HG02870 (cell line): Measurements from ENCODE around the gene CRYBG1.

Experiments
- ATAC-seq: cut with Tn5 transposase; IDR thresholded peaks from one replicate; pipeline ENCODE4 v1.9.1; 2021; ENCODE audit warnings: mild to moderate bottlenecking, moderate library complexity; ENCODE audit not compliant: unreplicated experiment

CRYBG1 gene

GRCh38 chr6:106421496-106421895 is 61.0 kb downstream of the CRYBG1 start:
- ATAC-seq, result no peak

DNA sequence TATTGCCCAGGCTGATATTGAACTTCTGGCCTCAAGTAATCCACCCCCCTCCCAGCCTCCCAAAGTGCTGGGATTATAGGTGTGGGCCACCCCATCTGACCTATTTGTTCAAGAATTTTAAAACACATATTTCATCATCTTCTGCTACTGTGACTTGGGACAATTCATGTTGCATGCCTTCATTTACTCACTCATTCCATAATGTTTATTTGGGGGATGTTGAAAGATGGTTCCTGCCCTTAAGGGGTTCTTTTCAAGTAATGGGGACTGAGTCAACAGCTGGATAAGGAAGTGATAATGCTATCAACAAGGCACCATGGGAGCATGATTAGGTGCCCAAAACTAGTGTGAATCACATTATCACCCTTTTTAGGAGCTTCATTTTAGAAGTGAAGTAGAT is 62.0 kb downstream of the CRYBG1 start:
- no peak for ATAC-seq

DNA sequence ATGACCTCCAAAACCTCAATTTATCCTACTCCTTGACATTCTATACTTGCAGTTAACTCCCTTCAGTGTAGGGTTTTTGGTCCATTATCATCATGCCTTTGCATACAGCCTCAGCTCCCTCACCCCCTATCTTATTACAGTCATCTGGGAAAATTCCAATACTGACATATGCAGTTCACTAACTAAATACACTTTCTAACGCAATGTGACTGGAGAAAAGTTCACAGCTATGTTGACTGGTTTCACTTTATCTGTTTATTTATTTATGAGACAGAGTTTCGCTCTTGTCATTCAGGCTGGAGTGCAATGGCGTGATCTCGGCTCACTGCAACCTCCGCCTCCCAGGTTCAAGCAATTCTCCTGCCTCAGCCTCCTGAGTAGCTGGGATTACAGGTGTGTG is 64.9 kb downstream of the CRYBG1 start:
- ATAC-seq, result no peak

DNA sequence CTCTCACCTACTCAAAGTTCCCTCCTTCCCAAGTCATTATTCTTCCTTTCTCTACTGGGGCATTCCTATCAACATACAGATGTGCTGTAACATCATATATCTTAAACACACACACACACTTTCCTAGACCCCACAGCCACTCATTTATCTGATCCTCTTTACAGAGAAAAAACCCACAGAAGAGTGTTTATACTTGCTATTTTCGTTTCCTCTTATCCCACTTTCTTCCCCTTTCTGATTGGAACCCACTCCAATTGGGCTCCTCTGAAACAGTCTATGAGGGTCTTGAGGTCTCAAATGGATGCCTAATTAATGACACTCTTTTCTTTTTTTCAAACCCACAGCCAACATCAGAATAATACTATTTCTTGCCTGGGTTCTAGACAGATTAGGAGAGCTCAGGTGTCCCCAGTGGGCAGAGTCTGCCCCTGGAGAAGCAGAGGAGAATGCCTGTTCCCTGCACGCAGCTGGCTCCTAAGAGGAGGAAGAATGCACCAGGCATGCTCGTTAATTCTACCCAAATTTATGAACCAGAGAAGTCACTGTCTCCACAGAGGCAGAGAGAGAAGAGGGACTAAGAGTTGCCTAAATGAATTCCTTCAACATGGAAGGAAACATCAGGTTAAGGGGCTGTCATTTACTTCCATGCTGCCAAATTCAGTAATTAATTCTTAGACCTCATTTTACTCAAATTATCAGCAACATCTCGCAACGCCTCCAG is 65.9 kb downstream of the CRYBG1 start:
- no peak for ATAC-seq

- ATAC-seq, result no peak
Observed at GRCh38 chr6:106430466-106430865, 69.9 kb downstream of the CRYBG1 start.

DNA sequence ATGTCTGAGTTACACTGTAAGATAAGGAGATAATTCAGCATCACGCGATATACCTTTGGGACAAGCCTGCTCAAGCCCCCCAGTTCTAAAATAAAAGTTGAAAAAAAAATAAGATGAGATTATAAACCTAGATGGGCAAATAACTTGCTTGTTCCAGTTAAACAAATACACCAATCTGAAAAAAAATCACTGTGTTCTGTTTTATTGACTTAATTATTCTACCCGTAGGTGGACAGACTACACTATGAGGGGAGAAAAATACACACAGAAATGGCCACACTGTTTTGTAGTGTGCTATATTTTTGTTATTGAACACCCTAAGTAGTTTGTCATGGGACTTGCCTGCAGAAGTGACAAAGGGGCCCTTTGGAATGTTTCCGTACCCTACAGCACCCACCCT is 70.9 kb downstream of the CRYBG1 start:
- ATAC-seq, result no peak

DNA sequence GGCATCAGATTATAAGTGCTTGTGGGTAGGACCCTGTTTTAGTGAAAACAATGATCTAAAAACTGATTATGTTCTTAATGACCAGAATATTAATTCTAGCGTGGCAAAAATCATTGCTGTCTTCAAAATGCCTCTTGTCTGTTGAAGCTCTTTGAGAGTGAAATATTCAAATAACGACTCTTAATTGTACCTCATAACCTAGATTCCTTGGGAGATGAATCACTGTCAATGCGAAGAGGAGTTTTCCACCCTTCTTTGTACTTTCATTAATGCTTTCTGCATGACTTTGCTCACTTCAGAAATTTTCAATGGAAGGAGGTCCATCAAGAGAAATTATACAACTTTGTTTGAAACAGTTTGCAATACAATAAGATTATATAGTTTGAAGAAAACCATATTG is 71.5 kb downstream of the CRYBG1 start:
- ATAC-seq, result no peak

DNA sequence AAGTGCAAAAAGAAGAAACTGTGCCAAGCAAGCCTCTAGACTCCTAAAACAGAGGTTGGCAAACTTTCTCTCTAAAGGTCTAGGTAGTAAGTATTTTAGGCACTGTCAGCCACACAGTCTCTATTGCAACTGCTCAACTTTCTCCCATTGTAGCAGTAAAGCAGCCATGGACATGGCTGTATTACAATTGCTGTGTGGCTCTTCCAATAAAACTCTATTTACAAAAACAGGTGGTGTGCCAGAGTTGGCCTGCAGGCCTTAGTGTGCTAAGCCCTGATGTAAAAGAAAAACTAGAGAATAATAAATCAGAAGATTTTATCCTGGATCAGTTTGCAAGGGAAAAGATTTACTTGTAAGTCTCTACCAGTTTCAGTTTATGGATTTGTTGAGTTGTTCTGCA is 74.0 kb downstream of the CRYBG1 start:
- no peak for ATAC-seq

DNA sequence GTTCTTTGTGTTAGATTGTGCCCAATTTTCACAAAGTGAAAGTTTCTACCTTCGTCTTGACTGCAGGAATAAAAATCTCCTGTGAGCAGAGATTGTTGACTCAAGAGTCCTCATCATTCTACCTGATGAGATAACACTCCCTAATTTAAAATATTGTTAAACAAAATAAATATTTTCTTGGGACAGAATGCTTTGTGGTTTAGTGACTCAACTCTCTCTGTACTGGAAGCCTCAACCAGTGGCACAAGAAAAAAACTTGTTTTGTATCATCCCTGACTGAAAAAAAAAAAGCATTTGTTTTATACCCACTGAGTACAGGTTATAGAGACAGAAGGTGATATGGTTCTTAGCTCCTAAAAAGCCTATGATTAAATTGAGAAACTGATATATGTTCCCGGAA is 78.9 kb downstream of the CRYBG1 start:
- ATAC-seq, result no peak

DNA sequence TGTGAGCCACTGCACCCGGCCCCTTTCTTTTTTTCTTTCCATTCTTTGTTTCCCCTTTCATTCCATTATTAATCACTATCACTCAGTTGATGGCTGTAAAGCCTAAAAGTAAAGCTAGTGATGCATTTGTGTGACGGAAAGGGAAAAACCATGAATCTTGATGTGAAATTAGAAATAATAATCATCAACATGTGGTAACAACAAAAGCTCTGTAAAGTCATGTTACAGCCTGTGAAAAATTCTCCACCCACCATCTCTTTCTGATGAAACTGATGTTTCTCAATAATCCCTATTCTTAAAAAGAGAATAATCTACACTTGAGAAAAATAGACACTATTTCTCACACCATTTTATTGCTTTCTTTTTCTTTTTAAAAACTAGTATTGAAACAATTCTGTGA is 80.0 kb downstream of the CRYBG1 start:
- no peak for ATAC-seq

GRCh38 chr6:106442395-106442794 is 81.9 kb downstream of the CRYBG1 start:
- ATAC-seq, result no peak

DNA sequence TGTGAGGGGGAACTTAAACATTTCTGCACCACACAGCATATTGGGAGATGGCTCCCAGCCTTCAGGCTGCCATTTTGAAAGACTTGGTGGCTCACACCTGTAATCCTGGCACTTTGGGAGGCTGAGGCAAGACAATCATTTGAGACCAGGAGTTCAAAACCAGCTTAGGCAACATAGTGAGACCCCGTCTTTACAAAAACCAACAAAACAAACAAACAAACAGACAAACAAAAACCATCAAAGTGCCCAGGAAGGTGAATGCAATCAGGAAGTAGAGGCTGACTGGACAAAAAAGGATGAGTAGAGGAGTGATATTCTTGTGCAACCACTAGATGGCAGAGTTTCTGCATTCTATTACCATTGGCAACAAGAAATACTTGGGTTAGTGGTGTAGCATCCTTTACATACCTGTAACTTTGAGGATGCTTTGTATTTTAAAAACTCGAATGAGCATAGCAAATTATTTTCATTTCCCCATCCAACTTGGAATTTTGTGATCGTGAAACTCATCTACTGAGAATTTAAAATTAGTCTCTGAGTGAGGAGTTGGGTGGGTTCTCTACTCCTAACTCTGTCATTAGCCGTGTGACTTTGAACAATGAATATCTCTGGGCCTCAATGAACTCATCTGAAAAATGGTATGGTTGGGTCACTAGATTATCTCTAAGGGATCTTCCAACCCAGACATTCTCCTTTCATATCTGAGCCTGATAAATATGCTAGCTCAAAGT is 84.4 kb downstream of the CRYBG1 start:
- ATAC-seq, result peak; percentile 44

DNA sequence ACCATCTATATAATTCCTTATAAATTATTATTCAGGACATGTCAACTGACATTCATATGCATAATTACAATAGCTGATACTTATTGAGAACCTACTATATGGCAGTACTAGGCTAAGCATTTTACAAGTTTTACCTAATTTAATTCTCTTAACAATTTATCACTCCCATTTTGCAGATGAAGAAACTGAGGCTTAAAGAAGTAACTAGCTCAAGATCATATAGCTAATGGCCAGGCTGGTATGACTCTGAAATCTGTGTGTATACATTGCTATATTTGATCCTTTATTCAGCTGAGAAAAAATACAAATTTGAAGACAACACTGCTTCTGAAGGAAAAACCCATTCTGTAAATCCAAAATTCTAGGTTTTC is 85.0 kb downstream of the CRYBG1 start:
- ATAC-seq, result no peak

DNA sequence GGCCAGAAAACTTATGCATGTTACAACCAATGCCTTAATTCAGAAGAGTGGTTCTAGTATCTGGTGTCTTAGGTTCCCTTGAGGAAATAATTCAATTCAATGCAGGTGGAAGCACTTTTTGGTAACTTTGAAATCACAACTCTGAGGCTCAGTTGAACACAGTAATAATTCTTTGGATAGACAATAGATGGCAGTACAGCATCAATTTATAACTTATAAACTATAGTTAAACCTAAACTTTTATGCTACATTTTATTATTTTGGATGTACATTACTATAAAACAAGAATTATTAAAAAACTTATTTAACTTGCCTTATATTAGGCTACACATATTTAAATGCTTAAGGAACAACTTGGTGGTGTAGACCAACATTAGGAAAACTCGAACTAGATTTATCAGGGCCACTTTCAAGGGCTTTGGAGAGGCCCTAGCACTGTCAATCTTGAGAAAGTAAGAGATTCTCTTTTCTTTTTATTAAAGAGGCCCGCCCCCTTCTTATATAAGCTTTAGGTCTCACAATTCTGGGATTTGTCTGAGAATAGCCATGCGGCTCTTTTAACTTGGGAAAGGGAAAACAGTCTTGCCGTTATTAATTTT is 85.9 kb downstream of the CRYBG1 start:
- no peak for ATAC-seq

DNA sequence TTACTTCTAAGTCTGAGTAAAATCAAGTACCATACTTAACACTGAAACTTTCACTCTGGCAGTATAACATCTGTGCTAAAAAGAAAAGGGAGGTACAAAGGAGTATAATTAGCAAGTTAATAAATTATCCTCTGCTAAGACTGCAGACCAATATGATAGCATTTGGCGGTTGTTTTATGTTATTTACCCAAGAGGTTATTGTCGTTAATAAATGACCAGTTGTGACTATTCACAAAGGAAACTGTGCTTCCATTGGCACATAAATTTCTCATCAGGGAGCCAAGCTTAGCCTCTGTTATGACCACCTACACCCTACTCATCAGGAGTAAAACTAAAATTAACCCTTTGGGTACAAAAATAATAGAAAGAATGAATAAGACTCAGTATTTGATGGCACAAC is 86.5 kb downstream of the CRYBG1 start:
- no peak for ATAC-seq

DNA sequence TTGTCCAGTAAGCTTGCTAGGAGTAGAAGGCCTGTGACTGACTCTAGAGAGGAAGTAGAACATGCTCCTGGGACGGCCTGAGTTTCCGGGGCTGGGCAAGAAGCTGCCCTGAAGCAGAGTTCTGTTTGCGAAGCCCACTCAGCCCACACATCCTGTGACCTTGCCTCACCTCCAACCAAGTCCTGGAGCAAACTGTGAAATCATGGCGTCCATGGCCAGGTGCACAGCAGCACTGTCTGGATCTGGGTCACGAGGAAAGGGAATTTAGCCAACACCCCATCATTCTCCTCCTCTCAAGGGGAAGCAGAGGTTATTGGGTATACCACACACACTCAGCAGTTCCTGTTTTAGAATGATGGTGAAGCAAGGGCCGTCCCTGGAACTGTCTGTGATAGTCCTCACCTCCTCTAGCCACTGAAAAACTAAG is 87.5 kb downstream of the CRYBG1 start:
- peak; percentile 60 for ATAC-seq

- no peak for ATAC-seq
Observed at GRCh38 chr6:106450653-106451052, 90.1 kb downstream of the CRYBG1 start.

DNA sequence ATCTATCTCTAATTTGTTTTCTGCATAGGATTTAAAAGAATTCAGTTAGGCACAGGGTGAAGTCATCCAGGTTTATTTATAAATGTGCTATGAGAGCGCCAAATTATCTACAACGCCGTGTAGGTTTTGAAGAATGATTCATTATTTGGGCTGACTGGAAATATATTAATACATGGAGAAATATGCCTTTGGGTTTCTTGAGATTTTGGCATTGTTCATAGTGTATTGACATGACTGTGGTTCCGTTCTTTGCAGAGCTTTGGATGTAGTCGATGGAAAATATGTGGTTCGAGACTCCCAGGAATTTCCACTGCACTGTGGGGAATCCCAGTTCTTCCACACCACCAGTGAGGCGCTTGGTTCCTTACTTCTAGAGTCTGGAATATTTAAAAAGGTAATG is 90.9 kb downstream of the CRYBG1 start:
- ATAC-seq, result no peak

- no peak for ATAC-seq
Observed at GRCh38 chr6:106452628-106453027, 92.1 kb downstream of the CRYBG1 start.

DNA sequence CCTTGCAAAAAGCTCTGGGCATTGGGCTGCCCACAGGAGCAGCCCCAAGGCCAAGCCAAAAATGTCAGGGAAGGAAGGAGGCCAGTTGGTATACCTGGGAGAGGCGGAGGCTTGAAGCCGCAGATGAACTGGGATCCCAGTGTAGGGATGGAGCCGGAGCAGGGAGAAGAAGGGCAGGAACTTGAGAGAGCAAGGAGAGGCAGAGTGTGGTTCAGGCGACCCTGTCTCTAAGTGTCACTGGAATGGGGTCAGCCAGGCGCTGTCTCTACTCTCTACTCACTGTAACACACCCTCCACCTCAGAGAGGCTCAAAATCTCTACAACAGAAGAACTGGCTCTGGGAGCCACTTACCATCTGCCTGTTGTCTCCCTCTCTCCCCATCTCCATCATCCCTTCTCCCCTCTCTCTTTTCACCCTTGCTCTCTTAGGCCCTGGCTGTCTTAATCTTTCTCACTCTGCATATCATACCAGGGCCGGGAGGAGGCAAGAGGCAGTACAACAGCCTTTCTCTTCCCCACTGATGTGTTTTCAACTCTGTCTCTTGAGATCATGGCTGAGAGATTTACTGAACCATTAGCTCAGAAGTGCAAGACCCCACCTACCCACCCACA is 93.3 kb downstream of the CRYBG1 start:
- ATAC-seq, result no peak

DNA sequence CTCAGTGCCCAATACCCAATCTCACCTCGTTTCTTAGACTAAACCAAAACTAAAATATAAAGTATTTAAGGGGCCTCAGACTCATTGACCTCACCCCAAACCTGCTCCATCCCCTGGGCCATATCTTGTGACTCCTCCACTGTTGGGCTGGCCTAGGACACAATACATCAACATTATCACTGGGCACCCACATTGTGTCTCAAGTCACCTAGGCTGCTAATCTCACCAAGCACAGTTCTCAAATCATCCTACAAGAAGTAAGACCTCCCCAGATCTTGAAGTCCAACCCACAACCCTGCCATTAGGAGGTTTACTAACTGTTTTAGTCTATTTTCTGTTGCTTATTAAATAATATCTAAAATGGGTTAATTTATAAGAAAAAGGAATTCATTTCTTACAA is 96.2 kb downstream of the CRYBG1 start:
- no peak for ATAC-seq
